GM12878 (cell line): Measurements from ENCODE around the gene CSNK1G3. TPM values are rescaled to one million over a fixed set of nuclear protein-coding genes. Genes with fewer than 3 reads are reported as not detected.

Experiments used
- ATAC-seq: fragments of 200-7000 bp; cut with Tn5 transposase; 3 replicates; pipeline ENCODE4 v1.9.1; 2020; ENCODE audit warnings: mild to moderate bottlenecking, moderate library complexity
- BruUV-seq: library from RNA; stranded (reverse); fragments of 400-500 nt; replicated peaks from 2 replicates; lab custom pipeline; 2021; lab: Mats Ljungman, UMichigan
- CTCF ChIA-PET: fragments of 300-600 bp; sonication (Branson Sonifier 250); formaldehyde crosslinking; extraction: SDS; loops from one replicate; lab custom pipeline; 2021; ENCODE audit warnings: inconsistent platforms; lab: Yijun Ruan, JAX
- POLR2A ChIA-PET: fragments of 350-600 bp; formaldehyde crosslinking; extraction: SDS; loops from one replicate; lab custom pipeline; 2021; ENCODE audit warnings: inconsistent platforms; lab: Charles Lee
- RAD21 ChIA-PET: fragments of 300-600 bp; sonication (Branson Sonifier 250); formaldehyde crosslinking; loops from one replicate; lab custom pipeline; 2023; ENCODE audit warnings: antibody characterized with exemption; ENCODE audit not compliant: unreplicated experiment; lab: Charles Lee
- SMC1A ChIA-PET: fragments of 300-600 bp; sonication (Branson Sonifier 250); formaldehyde crosslinking; loops from one replicate; lab custom pipeline; 2023; ENCODE audit not compliant: unreplicated experiment, uncharacterized antibody; lab: Charles Lee
- DNase-seq: peaks from one replicate; pipeline ENCODE4 v3.0.0-alpha.2; 2011; ENCODE audit warnings: low read depth, low spot score
- FAIRE-seq: peaks from 3 replicates; lab custom pipeline; 2011; peaks lifted over from hg19 to GRCh38; lab: Jason Lieb, UNC
- H2AFZ ChIP-seq: 2 replicates; pipeline ENCODE4 v1.6.0; 2011; ENCODE audit warnings: low read depth, low read length, control low read depth; ENCODE audit not compliant: control insufficient read depth
- H3K27ac ChIP-seq: 2 replicates; pipeline ENCODE4 v1.5.1; 2011; ENCODE audit warnings: control low read depth; ENCODE audit not compliant: control insufficient read depth, insufficient read depth
- H3K27me3 ChIP-seq, 2 experiments: replicated peaks in 1 of 2; 2 replicates each; pipeline versions ENCODE4 v1.6.0 to v1.6.1; 2011; ENCODE audit warnings: low read length in 1 of 2; ENCODE audit not compliant: control insufficient read depth in 2 of 2, insufficient read depth in 2 of 2
- H3K36me3 ChIP-seq, 2 experiments: 2 replicates each; pipeline ENCODE4 v1.5.1; 2011; ENCODE audit warnings: low read length in 1 of 2; ENCODE audit not compliant: control insufficient read depth in 2 of 2, insufficient read depth in 2 of 2
- H3K4me1 ChIP-seq: 2 replicates; pipeline ENCODE4 v1.6.1; 2011; ENCODE audit warnings: mild to moderate bottlenecking, low read length, moderate library complexity, mixed read lengths; ENCODE audit not compliant: control insufficient read depth, insufficient read depth
- H3K4me2 ChIP-seq: 2 replicates; pipeline ENCODE4 v1.6.0; 2011; ENCODE audit warnings: control low read depth; ENCODE audit not compliant: control insufficient read depth, insufficient read depth
- H3K4me3 ChIP-seq: fragments of 200-600 bp; sonication (generic); 2 replicates; pipeline ENCODE4 v1.5.1; 2016
- H3K79me2 ChIP-seq: 2 replicates; pipeline ENCODE4 v1.6.0; 2011; ENCODE audit warnings: low read length; ENCODE audit not compliant: control insufficient read depth, insufficient read depth
- H3K9ac ChIP-seq: 2 replicates; pipeline ENCODE4 v1.8.0; 2011; ENCODE audit warnings: low read length, control low read depth, mixed read lengths; ENCODE audit not compliant: control insufficient read depth, insufficient read depth
- H3K9me3 ChIP-seq: replicated peaks from 3 replicates; pipeline ENCODE4 v1.5.1; 2011; ENCODE audit warnings: mild to moderate bottlenecking, low read length; ENCODE audit not compliant: control insufficient read depth, insufficient read depth
- H4K20me1 ChIP-seq: 2 replicates; pipeline ENCODE4 v1.6.0; 2011; ENCODE audit not compliant: control insufficient read depth, insufficient read depth
- BMI1 ChIP-seq: fragments of 450-650 bp; IDR thresholded peaks from 2 replicates; pipeline ENCODE4 v1.6.1; 2016; ENCODE audit warnings: mild to moderate bottlenecking, moderate library complexity, borderline replicate concordance
- EP300 ChIP-seq, 2 experiments: fragments of 150-350 bp in 1 of 2; IDR thresholded peaks; 2 replicates each; pipeline ENCODE4 v1.6.1; 2011 to 2012; ENCODE audit warnings: low read depth in 2 of 2, low read length in 2 of 2, borderline replicate concordance in 1 of 2, improper control_type of control experiment in 1 of 2, inconsistent platforms in 1 of 2; ENCODE audit not compliant: control insufficient read depth in 1 of 2
- GATAD2B ChIP-seq: fragments of 450-650 bp; conservative IDR thresholded peaks from 2 replicates; pipeline ENCODE4 v1.6.1; 2017; ENCODE audit warnings: low read depth, mild to moderate bottlenecking, moderate library complexity
- HDAC2 ChIP-seq: fragments of 200-600 bp; sonication (generic); IDR thresholded peaks from 2 replicates; pipeline ENCODE4 v1.6.1; 2017
- JUND ChIP-seq: IDR thresholded peaks from 2 replicates; pipeline ENCODE4 v1.6.1; 2012; ENCODE audit warnings: low read depth, mild to moderate bottlenecking, low read length, improper control_type of control experiment, moderate library complexity
- MLLT1 ChIP-seq: fragments of 450-650 bp; IDR thresholded peaks from 2 replicates; pipeline ENCODE4 v1.6.1; 2016; ENCODE audit warnings: mild to moderate bottlenecking
- MTA3 ChIP-seq: IDR thresholded peaks from 2 replicates; pipeline ENCODE4 v1.6.1; 2012; ENCODE audit warnings: low read length, inconsistent platforms, borderline replicate concordance
- MYC ChIP-seq: IDR thresholded peaks from 2 replicates; pipeline ENCODE4 v1.6.1; 2011; ENCODE audit warnings: mild to moderate bottlenecking, low read length, moderate library complexity, inconsistent platforms; ENCODE audit not compliant: insufficient read depth, insufficient replicate concordance, insufficient read length, severe bottlenecking
- NFYB ChIP-seq: IDR thresholded peaks from 2 replicates; pipeline ENCODE4 v1.6.1; 2011; ENCODE audit warnings: low read depth, mild to moderate bottlenecking, low read length, improper control_type of control experiment, moderate library complexity; ENCODE audit not compliant: insufficient read depth
- POLR2A ChIP-seq: IDR thresholded peaks from 2 replicates; pipeline ENCODE4 v1.6.1; 2011; ENCODE audit warnings: low read depth, mild to moderate bottlenecking, low read length
- POU2F2 ChIP-seq: IDR thresholded peaks from 3 replicates; pipeline ENCODE4 v1.6.1; 2011; ENCODE audit warnings: low read depth, mild to moderate bottlenecking, low read length, borderline replicate concordance
- SMC3 ChIP-seq: IDR thresholded peaks from 2 replicates; pipeline ENCODE4 v1.6.1; 2011; ENCODE audit warnings: low read length, improper control_type of control experiment, borderline replicate concordance
- SPI1 ChIP-seq: IDR thresholded peaks from 2 replicates; pipeline ENCODE4 v1.6.1; 2011; ENCODE audit warnings: low read depth, mild to moderate bottlenecking, low read length, moderate library complexity, borderline replicate concordance; ENCODE audit not compliant: insufficient read depth
- SRF ChIP-seq, 2 experiments: IDR thresholded peaks; 2 replicates each; pipeline ENCODE4 v1.6.1; 2011; ENCODE audit warnings: low read depth in 2 of 2, low read length in 2 of 2, mild to moderate bottlenecking in 1 of 2, moderate library complexity in 1 of 2
- TCF3 ChIP-seq: IDR thresholded peaks from 2 replicates; pipeline ENCODE4 v1.6.1; 2012; ENCODE audit warnings: low read depth, mild to moderate bottlenecking, low read length, borderline replicate concordance; ENCODE audit not compliant: insufficient read depth
- WRNIP1 ChIP-seq: IDR thresholded peaks from 2 replicates; pipeline ENCODE4 v1.6.1; 2011; ENCODE audit warnings: low read depth, low read length, improper control_type of control experiment, borderline replicate concordance
- YBX1 ChIP-seq: fragments of 450-650 bp; IDR thresholded peaks from 2 replicates; pipeline ENCODE4 v1.6.1; 2016; ENCODE audit warnings: antibody characterized with exemption
- WGBS: methylation state at CpG from one replicate; pipeline ENCODE4 v1.1.6; 2016; ENCODE audit warnings: low lambda C conversion rate; ENCODE audit not compliant: insufficient replicate concordance, insufficient coverage; ENCODE audit errors: missing lambda C conversion rate; 5-methylcytosine and 5-hydroxymethylcytosine counted together
- in situ Hi-C: fragments of 300-500 bp; cut with MboI; formaldehyde crosslinking; loops from 9 replicates; pipeline ENCODE4 v1.14.3; 2018; ENCODE audit warnings: mixed read lengths
- intact Hi-C: fragments of 100-400 bp; cut with micrococcal nuclease; formaldehyde crosslinking; loops from one replicate; pipeline ENCODE4 v1.14.2; 2022; ENCODE audit not compliant: unreplicated experiment
- polyA plus RNA-seq, 11 experiments: library from polyadenylated mRNA; depleted of rRNA in 4 of 11; unstranded in 6 of 11; stranded (reverse) in 5 of 11; fragments of >200 nt; fragmentation: Nextera tagmentation in 4 of 11; fragmentation: Illumina TruSeq in 1 of 11; extraction: Ambion mirVana in 4 of 11; extraction: Trizol in 1 of 11; gene quantifications; 1 replicate in 1 of 11; 2 replicates in 10 of 11; pipeline versions ENCODE4 v1.2.1 to v1.2.3, GENCODE V29; 2011 to 2016; ENCODE audit warnings: inconsistent platforms in 2 of 11, missing spikeins in 2 of 11, low read depth in 1 of 11
- total RNA-seq, 4 experiments: library from RNA; depleted of rRNA in 3 of 4; stranded (reverse); fragments of >200 nt in 3 of 4; fragmentation: Illumina TruSeq in 1 of 4; extraction: Trizol in 1 of 4; gene quantifications; 2 replicates each; pipeline versions ENCODE4 v1.2.1 to v1.2.3, GENCODE V29; 2013 to 2021

CSNK1G3 gene
- total and polyA plus RNA-seq, 10 of the 15 experiments (the other 5 are each of a cell fraction or from before 2014, with no cell fraction given): 7.4 to 24.1 (median 17.9) TPM

- no peak overlapping the region for H3K4me3 ChIP-seq
- H2AFZ ChIP-seq: no peak overlapping the region
- H3K27me3 ChIP-seq: no peaks in the 10 kb centered on the region
- no peaks in the 10 kb centered on the region for H3K4me1 ChIP-seq
- no peaks in the 10 kb centered on the region for H3K9me3 ChIP-seq
- ChIA-PET CTCF (interaction anchor here (1.3 to 3.3 kb wide), 3 partner anchors 11 to 171 kb away, joined by 3 to 23 read pairs (median 11); partner anchors contain the start of gene CEP120), RAD21 (interaction anchor here (0.7 to 1.8 kb wide), 2 partner anchors 16 to 45 kb away, joined by 3 to 6 read pairs; no protein-coding TSS in a partner anchor), POLR2A (interaction anchor here (0.5 kb wide), 1 partner anchor 58 kb away, joined by 4 read pairs; no protein-coding TSS in a partner anchor), SMC1A (interaction anchor here (0.6 to 1.9 kb wide), 9 partner anchors 9 to 91 kb away, joined by 3 to 9 read pairs (median 4); no protein-coding TSS in a partner anchor)
- FAIRE-seq: no peak
- no peaks in the 10 kb centered on the region for H4K20me1 ChIP-seq
- intact Hi-C loops: no loop called here
- H3K9ac ChIP-seq: no peak overlapping the region
- no peak for TF ChIP-seq BMI1
- no peaks in the 10 kb centered on the region for H3K79me2 ChIP-seq
- H3K27ac ChIP-seq: no peak overlapping the region
- in situ Hi-C loops: no loop called here
- no peak overlapping the region for H3K4me2 ChIP-seq
- BruUV-seq: no TSS peak
- no peak for DNase-seq
- ATAC-seq: no peak
- peaks cover 0 to 5% of the 10 kb centered on the region in 2 experiments; a peak in 1 of 4 replicates for H3K36me3 ChIP-seq
Measured at GRCh38 chr5:123594434-123594833, 82.5 kb downstream of the CSNK1G3 start.

DNA sequence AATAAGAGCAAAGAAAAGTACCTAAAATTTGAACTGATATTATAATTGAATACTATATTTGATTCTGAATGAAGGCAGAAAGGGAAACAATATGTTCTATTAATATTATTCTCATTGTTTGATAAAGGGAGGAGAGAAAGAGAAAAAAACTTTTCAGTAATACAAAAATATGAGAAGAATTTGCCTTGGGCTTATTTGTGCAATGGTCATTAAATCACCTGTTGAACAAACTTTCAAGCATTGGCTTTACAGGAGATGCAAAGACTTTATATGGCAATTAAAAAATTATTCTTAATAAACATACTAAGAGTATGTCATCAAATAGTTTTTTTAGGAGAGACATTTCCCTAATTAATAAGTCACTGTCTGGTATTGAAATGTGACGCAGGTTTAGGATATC lies 85.0 kb downstream of the CSNK1G3 start:
- SMC1A ChIA-PET: interaction anchor here (1.2 kb wide), 1 partner anchor 9 kb away, joined by 5 read pairs; no protein-coding TSS in a partner anchor
- Histone ChIP-seq H3K4me1 (no peaks in the 10 kb centered on the region), H3K9me3 (no peaks in the 10 kb centered on the region), H3K27me3 (no peaks in the 10 kb centered on the region), H3K36me3 (peaks cover 0 to 5% of the 10 kb centered on the region in 2 experiments; a peak in 1 of 4 replicates), H3K79me2 (no peaks in the 10 kb centered on the region), H3K9ac (no peak overlapping the region), H3K27ac (no peak overlapping the region), H3K4me3 (no peak overlapping the region), H4K20me1 (no peaks in the 10 kb centered on the region), H3K4me2 (no peak overlapping the region), H2AFZ (no peak overlapping the region)
- POLR2A ChIA-PET: no interaction called here
- ATAC-seq (no peak), FAIRE-seq (no peak), DNase-seq (no peak)
- in situ Hi-C loops: no loop called here
- RAD21 ChIA-PET: interaction anchor here (2.1 kb wide), 1 partner anchor 174 kb away, joined by 4 read pairs; the partner anchor contains the start of gene CEP120
- CTCF ChIA-PET: no interaction called here
- no TSS peak for BruUV-seq
- intact Hi-C loops: no loop called here
- WGBS: 100% methylated on average over 1 of the region's 1 CpG
- no peak for TF ChIP-seq YBX1
- no peak for TF ChIP-seq TCF3
- TF ChIP-seq MYC: no peak
- TF ChIP-seq WRNIP1: no peak
- TF ChIP-seq SRF (IDR thresholded peaks at IDR 0.05; ENCODE audit: low read depth in 2 of 2, low read length in 2 of 2): no peak
- TF ChIP-seq JUND: no peak
- TF ChIP-seq POU2F2: no peak
- no peak for TF ChIP-seq NFYB
- no peak for TF ChIP-seq MLLT1
- no peak for TF ChIP-seq POLR2A
- no peak for TF ChIP-seq HDAC2
- no peak for TF ChIP-seq MTA3
- no peak for TF ChIP-seq GATAD2B
- no peak for TF ChIP-seq EP300 (IDR thresholded peaks at IDR 0.05; ENCODE audit: borderline replicate concordance in 1 of 2, control insufficient read depth in 1 of 2, low read depth in 2 of 2, low read length in 2 of 2)
- TF ChIP-seq SPI1: no peak
- TF ChIP-seq SMC3: no peak
